Brain pericyte (primary cell): ENCODE data around the gene LDLR.
"Not testable (repeated sequence)": the region's sequence is repeated elsewhere in the genome, so short reads cannot be mapped to it uniquely, and the experiment has no call there.

Experiments
- DNase-seq: peaks from one replicate; pipeline ENCODE4 v3.0.0-alpha.2; 2012; ENCODE audit warnings: low read depth, low spot score

LDLR gene

GRCh38 chr19:11173516-11174155 is 84.4 kb downstream of the LDLR start:
- no peak for DNase-seq

- no peak for DNase-seq
Observed at GRCh38 chr19:11174336-11174735, 85.1 kb downstream of the LDLR start.

- DNase-seq, result no peak
Observed at GRCh38 chr19:11175920-11176319, 86.7 kb downstream of the LDLR start.

GRCh38 chr19:11176466-11177193 is 87.4 kb downstream of the LDLR start:
- DNase-seq, result no peak

- no peak for DNase-seq
Observed at GRCh38 chr19:11177592-11177991, 88.3 kb downstream of the LDLR start.

- not testable (repeated sequence) for DNase-seq
Observed at GRCh38 chr19:11179145-11179465, 89.8 kb downstream of the LDLR start.

- DNase-seq, result no peak
Observed at GRCh38 chr19:11179716-11180297, 90.5 kb downstream of the LDLR start.

- no peak for DNase-seq
Observed at GRCh38 chr19:11180346-11180745, 91.1 kb downstream of the LDLR start.

- not testable (repeated sequence) for DNase-seq
Observed at GRCh38 chr19:11180975-11181374, 91.7 kb downstream of the LDLR start.

GRCh38 chr19:11181488-11181887 is 92.2 kb downstream of the LDLR start:
- no peak for DNase-seq
